HEK293 (cell line): Measurements from ENCODE around the gene DLL1.

Experiments
- CTCF ChIP-seq: fragments of 450-650 bp; formaldehyde crosslinking; IDR thresholded peaks from 2 replicates; pipeline ENCODE4 v1.5.1; 2016; ENCODE audit warnings: missing biosample characterization, missing genetic modification characterization
- GLIS1 ChIP-seq: fragments of 450-650 bp; formaldehyde crosslinking; IDR thresholded peaks from 2 replicates; pipeline ENCODE4 v1.5.1; 2016; ENCODE audit warnings: missing biosample characterization, missing genetic modification characterization
- KLF9 ChIP-seq: fragments of 450-650 bp; formaldehyde crosslinking; IDR thresholded peaks from 2 replicates; pipeline ENCODE4 v1.5.1; 2016; ENCODE audit warnings: missing biosample characterization, missing genetic modification characterization, low read depth
- YY1 ChIP-seq: fragments of 450-650 bp; formaldehyde crosslinking; IDR thresholded peaks from 2 replicates; pipeline ENCODE4 v1.5.1; 2018; ENCODE audit warnings: missing biosample characterization, missing genetic modification characterization
- ZFHX2 ChIP-seq: fragments of 450-650 bp; formaldehyde crosslinking; conservative IDR thresholded peaks from 2 replicates; pipeline ENCODE4 v1.5.1; 2016; ENCODE audit warnings: missing biosample characterization, missing genetic modification characterization
- ZNF184 ChIP-seq: fragments of 450-650 bp; IDR thresholded peaks from 2 replicates; pipeline ENCODE4 v1.5.1; 2018; ENCODE audit warnings: missing biosample characterization, mild to moderate bottlenecking, missing genetic modification characterization
- ZNF596 ChIP-seq: fragments of 450-650 bp; IDR thresholded peaks from 2 replicates; pipeline ENCODE4 v1.5.0; 2018; ENCODE audit warnings: missing biosample characterization, mild to moderate bottlenecking, missing genetic modification characterization, moderate library complexity
- ZNF624 ChIP-seq: fragments of 450-650 bp; formaldehyde crosslinking; IDR thresholded peaks from 2 replicates; pipeline ENCODE4 v1.5.1; 2017; ENCODE audit warnings: missing biosample characterization, missing genetic modification characterization
- ZNF626 ChIP-seq: fragments of 450-650 bp; sonication (Bioruptor Pico); formaldehyde crosslinking; IDR thresholded peaks from 2 replicates; pipeline ENCODE4 v1.5.1; 2018; ENCODE audit warnings: missing biosample characterization, missing genetic modification characterization, inconsistent platforms
- ZSCAN4 ChIP-seq: fragments of 450-650 bp; formaldehyde crosslinking; IDR thresholded peaks from 2 replicates; pipeline ENCODE4 v1.5.1; 2017; ENCODE audit warnings: missing biosample characterization, missing genetic modification characterization
- TF ChIP-seq, protein P1 (sequence below): IDR thresholded peaks from 2 replicates; pipeline ENCODE4 v1.6.1; 2011; ENCODE audit warnings: mild to moderate bottlenecking, low read depth, low read length, borderline replicate concordance

- TF ChIP-seq ZFHX2 (tag by site-specific recombination) = no peak
- no peak for TF ChIP-seq ZNF626 (tag by site-specific recombination)
- no peak for TF ChIP-seq ZNF184
- TF ChIP-seq CTCF (tag by site-specific recombination) = no peak
- TF ChIP-seq KLF9 (tag by site-specific recombination) = no peak
- TF ChIP-seq ZSCAN4 (tag by site-specific recombination) = no peak
- TF ChIP-seq ZNF624 (tag by site-specific recombination) = no peak
- TF ChIP-seq GLIS1 (tag by site-specific recombination) = no peak
- TF ChIP-seq, protein P1, sequence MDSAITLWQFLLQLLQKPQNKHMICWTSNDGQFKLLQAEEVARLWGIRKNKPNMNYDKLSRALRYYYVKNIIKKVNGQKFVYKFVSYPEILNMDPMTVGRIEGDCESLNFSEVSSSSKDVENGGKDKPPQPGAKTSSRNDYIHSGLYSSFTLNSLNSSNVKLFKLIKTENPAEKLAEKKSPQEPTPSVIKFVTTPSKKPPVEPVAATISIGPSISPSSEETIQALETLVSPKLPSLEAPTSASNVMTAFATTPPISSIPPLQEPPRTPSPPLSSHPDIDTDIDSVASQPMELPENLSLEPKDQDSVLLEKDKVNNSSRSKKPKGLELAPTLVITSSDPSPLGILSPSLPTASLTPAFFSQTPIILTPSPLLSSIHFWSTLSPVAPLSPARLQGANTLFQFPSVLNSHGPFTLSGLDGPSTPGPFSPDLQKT = no peak
- TF ChIP-seq YY1 = no peak
- no peak for TF ChIP-seq ZNF596 (tag by site-specific recombination)
Measured at GRCh38 chr6:170284126-170284773, 6.6 kb downstream of the DLL1 start.
